GM19455 (cell line): ENCODE measurements around the gene VKORC1.
"Not testable (repeated sequence)": the region's sequence is repeated elsewhere in the genome, so short reads cannot be mapped to it uniquely, and the experiment has no call there.

ENCODE experiments used
- ATAC-seq: cut with Tn5 transposase; IDR thresholded peaks from one replicate; pipeline ENCODE4 v1.9.1; 2021; ENCODE audit not compliant: unreplicated experiment

VKORC1 gene

GRCh38 chr16:31094424-31095120 is at the start of gene VKORC1:
Gene VKORC1, minus strand, starts transcription at chr16:31094797. Its CDS starts 68 bp downstream, at chr16:31094729.
- peak; percentile 79 for ATAC-seq

GRCh38 chr16:31143694-31144148 is 49.1 kb upstream of the VKORC1 start:
- no peak for ATAC-seq

GRCh38 chr16:31143011-31143693 is 48.6 kb upstream of the VKORC1 start:
- no peak for ATAC-seq

- ATAC-seq = peak; percentile 80
Observed at GRCh38 chr16:31142109-31143010, 47.8 kb upstream of the VKORC1 start.

GRCh38 chr16:31141489-31142108 is 47.0 kb upstream of the VKORC1 start:
- ATAC-seq = no peak

- not testable (repeated sequence) for ATAC-seq
Observed at GRCh38 chr16:31141071-31141469, 46.5 kb upstream of the VKORC1 start.

GRCh38 chr16:31138621-31139578 is 44.3 kb upstream of the VKORC1 start:
- no peak for ATAC-seq

- ATAC-seq = not testable (repeated sequence)
Observed at GRCh38 chr16:31136822-31137499, 42.4 kb upstream of the VKORC1 start.

GRCh38 chr16:31136287-31136662 is 41.7 kb upstream of the VKORC1 start:
- no peak for ATAC-seq

- no peak for ATAC-seq
Observed at GRCh38 chr16:31135535-31136286, 41.1 kb upstream of the VKORC1 start, which contains the start of gene PRSS8. Gene PRSS8, minus strand, starts transcription at chr16:31135727. Its CDS starts 229 bp downstream, at chr16:31135498.

GRCh38 chr16:31134625-31135534 is 40.3 kb upstream of the VKORC1 start:
- no peak for ATAC-seq

GRCh38 chr16:31134091-31134571 is 39.5 kb upstream of the VKORC1 start:
- ATAC-seq = no peak

GRCh38 chr16:31133046-31133501 is 38.5 kb upstream of the VKORC1 start:
- no peak for ATAC-seq

GRCh38 chr16:31132303-31132979 is 37.8 kb upstream of the VKORC1 start:
- no peak for ATAC-seq

GRCh38 chr16:31131841-31132271 is 37.3 kb upstream of the VKORC1 start:
- ATAC-seq = no peak

- no peak for ATAC-seq
Observed at GRCh38 chr16:31131416-31131815, 36.8 kb upstream of the VKORC1 start.

GRCh38 chr16:31130899-31131298 is 36.3 kb upstream of the VKORC1 start:
- no peak for ATAC-seq
